Stomach (tissue), 9 donors: ENCODE measurements around the gene NRSN2. TPM values are rescaled to one million over a fixed set of nuclear protein-coding genes. Genes with fewer than 3 reads are reported as not detected.
"Not testable (repeated sequence)": the region's sequence is repeated elsewhere in the genome, so short reads cannot be mapped to it uniquely, and the experiment has no call there.

Experiments used
- DNase-seq, 2 donors: peaks; one replicate each; pipeline versions ENCODE4 v3.0.0 to v3.0.0-alpha.2; 2013 to 2019
- H3K27ac ChIP-seq, 5 donors: fragments of 200-600 bp in 4 of 5; sonication (generic) in 4 of 5; one replicate each; pipeline ENCODE4 v1.5.1; 2013 to 2019; ENCODE audit warnings: mild to moderate bottlenecking in 1 of 5, moderate library complexity in 1 of 5
- H3K27me3 ChIP-seq, 3 donors: fragments of 200-600 bp; sonication (generic); one replicate each; pipeline ENCODE4 v1.5.1; 2017 to 2019; ENCODE audit warnings: mixed run types in 1 of 3
- H3K36me3 ChIP-seq, 4 donors: fragments of 200-600 bp; sonication (generic); 1 replicate in 3 of 4; 2 replicates in 1 of 4; pipeline ENCODE4 v1.5.1; 2016 to 2019
- H3K4me1 ChIP-seq, 4 donors: fragments of 200-600 bp; sonication (generic); one replicate each; pipeline ENCODE4 v1.5.1; 2016 to 2019
- H3K4me3 ChIP-seq, 4 donors: fragments of 200-600 bp; sonication (generic) in 3 of 4; one replicate each; pipeline ENCODE4 v1.5.1; 2016 to 2019; ENCODE audit warnings: mild to moderate bottlenecking in 1 of 4
- H3K9me3 ChIP-seq, 4 donors: fragments of 200-600 bp; sonication (generic); one replicate each; pipeline ENCODE4 v1.5.1; 2016 to 2019
- EP300 ChIP-seq: sonication (generic); formaldehyde crosslinking; IDR thresholded peaks from one replicate; pipeline ENCODE4 v1.6.1; 2017; ENCODE audit warnings: antibody characterized with exemption
- POLR2A ChIP-seq, 4 donors: fragments of 450-650 bp; IDR thresholded peaks; one replicate each; pipeline ENCODE4 v1.6.1; 2016; ENCODE audit warnings: antibody characterized with exemption in 4 of 4, control low read depth in 2 of 4, mild to moderate bottlenecking in 1 of 4, moderate library complexity in 1 of 4
- POLR2AphosphoS5 ChIP-seq, 3 donors: sonication (generic); formaldehyde crosslinking; IDR thresholded peaks; one replicate each; pipeline ENCODE4 v1.6.1; 2016; ENCODE audit warnings: antibody characterized with exemption in 3 of 3
- WGBS, 5 donors: extraction: QIAGEN DNeasy Blood & Tissue Kit in 3 of 5; methylation state at CpG; one replicate each; pipeline versions ENCODE4 v1.1.5 to v1.1.7; 2013 to 2018; 5-methylcytosine and 5-hydroxymethylcytosine counted together
- intact Hi-C: fragments of 100-400 bp; cut with DNase I; formaldehyde crosslinking; loops from one replicate; pipeline ENCODE4 v1.15.1; 2023; ENCODE audit warnings: low total_unique reads
- polyA plus RNA-seq, 3 donors: library from polyadenylated mRNA; stranded (reverse); fragments of 200-250 nt; gene quantifications; one replicate each; pipeline ENCODE4 v1.2.3, GENCODE V29; 2013
- total RNA-seq, 5 donors: library from RNA; depleted of rRNA; stranded (reverse); fragments of >200 nt; gene quantifications; one replicate each; pipeline versions ENCODE4 v1.1.0 to v1.2.3, GENCODE V29; 2014 to 2016
- TF ChIP-seq, protein P1 (sequence below), 7 experiments: fragments of 450-650 bp in 4 of 7; fragments of 200-600 bp in 3 of 7; sonication (generic) in 3 of 7; IDR thresholded peaks; one replicate each; pipeline ENCODE4 v1.5.1; 2016 to 2019; ENCODE audit warnings: antibody characterized with exemption in 7 of 7, control low read depth in 2 of 7, mild to moderate bottlenecking in 1 of 7
- donor health status: healthy with polysubstance abuse.
- donor health status: Bipolar disorder and iron deficiency.
- donor health status: healthy.

Gene NRSN2
- total and polyA plus RNA-seq, 8 donors: 0.89 to 36.5 (median 17.7) TPM

DNA sequence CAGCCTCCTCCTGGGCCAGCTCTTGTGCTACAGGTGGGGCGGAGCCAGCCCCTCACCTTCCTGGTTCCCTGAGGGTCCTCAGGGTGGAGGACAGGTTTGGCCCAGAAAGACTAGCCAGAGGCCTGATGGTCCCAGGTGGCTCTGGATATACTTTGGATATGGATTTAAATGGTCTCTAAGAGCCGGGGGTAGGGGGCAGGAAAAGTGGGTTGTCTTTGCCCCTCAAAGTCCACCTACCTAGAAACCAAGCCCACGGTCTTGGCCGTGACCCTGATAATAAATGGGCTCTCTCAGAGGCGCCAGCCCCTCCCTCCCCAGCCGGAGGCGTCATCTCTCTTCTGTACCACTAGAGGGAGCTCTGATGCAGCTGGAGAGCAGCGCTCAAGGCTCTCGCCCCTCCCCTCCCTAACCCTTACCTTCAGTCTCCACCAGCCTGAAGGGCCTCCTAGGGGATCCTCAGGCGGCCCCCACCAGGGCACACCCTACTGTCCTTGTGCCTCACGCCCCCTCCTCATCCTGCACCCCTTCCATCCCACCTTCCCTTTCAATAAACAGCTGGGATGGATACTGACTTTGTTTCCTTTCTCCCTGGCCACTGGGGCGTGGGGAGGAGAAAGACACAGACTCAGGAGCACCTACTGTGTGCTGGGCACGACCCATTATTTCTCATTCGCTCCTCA, 7.5 kb downstream of the NRSN2 start:
- intact Hi-C loops: loop anchor here (10.0 kb wide), 1 partner anchor 50 kb away; the partner anchor contains the start of gene RBCK1
- 13 to 15% (median 14%) methylated on average over 14 of the region's 14 CpGs for WGBS, 5 donors
- H3K36me3 ChIP-seq: peaks cover 0 to 19% (median 13%) of the 10 kb centered on the region in 4 donors
- TF ChIP-seq EP300 (no peak), POLR2AphosphoS5 (IDR thresholded peaks at IDR 0.05) (peak in 1 of 3 donors; percentile 71), POLR2A (IDR thresholded peaks at IDR 0.05) (no peak)
- TF ChIP-seq, protein P1, sequence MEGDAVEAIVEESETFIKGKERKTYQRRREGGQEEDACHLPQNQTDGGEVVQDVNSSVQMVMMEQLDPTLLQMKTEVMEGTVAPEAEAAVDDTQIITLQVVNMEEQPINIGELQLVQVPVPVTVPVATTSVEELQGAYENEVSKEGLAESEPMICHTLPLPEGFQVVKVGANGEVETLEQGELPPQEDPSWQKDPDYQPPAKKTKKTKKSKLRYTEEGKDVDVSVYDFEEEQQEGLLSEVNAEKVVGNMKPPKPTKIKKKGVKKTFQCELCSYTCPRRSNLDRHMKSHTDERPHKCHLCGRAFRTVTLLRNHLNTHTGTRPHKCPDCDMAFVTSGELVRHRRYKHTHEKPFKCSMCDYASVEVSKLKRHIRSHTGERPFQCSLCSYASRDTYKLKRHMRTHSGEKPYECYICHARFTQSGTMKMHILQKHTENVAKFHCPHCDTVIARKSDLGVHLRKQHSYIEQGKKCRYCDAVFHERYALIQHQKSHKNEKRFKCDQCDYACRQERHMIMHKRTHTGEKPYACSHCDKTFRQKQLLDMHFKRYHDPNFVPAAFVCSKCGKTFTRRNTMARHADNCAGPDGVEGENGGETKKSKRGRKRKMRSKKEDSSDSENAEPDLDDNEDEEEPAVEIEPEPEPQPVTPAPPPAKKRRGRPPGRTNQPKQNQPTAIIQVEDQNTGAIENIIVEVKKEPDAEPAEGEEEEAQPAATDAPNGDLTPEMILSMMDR (IDR thresholded peaks at IDR 0.05): peak in 5 of 7 experiments; percentile 88 to 96 (median 89)
- H3K9me3 ChIP-seq: no peaks in the 10 kb centered on the region
- H3K27ac ChIP-seq: no peak overlapping the region
- peaks cover 0 to 17% (median 6%) of the 10 kb centered on the region in 4 donors for H3K4me1 ChIP-seq
- no peaks in the 10 kb centered on the region for H3K27me3 ChIP-seq
- DNase-seq: peak; percentile 81 to 93
- H3K4me3 ChIP-seq: no peak overlapping the region

- not testable (repeated sequence) for H3K4me3 ChIP-seq, DNase-seq, H3K27ac ChIP-seq, H3K9me3 ChIP-seq, H3K27me3 ChIP-seq
- 75 to 86% (median 82%) methylated on average over 2 of the region's 2 CpGs for WGBS, 5 donors
- H3K36me3 ChIP-seq: peaks cover 0 to 15% (median 8%) of the 10 kb centered on the region in 4 donors
- intact Hi-C loops: loop anchor here (5.0 to 10.0 kb wide), 2 partner anchors 49 to 121 kb away; partner anchors contain the start of gene RBCK1
- H3K4me1 ChIP-seq: peaks cover 0 to 14% (median 4%) of the 10 kb centered on the region in 4 donors
Observed at GRCh38 chr20:356154-356553, 9.2 kb downstream of the NRSN2 start.

DNA sequence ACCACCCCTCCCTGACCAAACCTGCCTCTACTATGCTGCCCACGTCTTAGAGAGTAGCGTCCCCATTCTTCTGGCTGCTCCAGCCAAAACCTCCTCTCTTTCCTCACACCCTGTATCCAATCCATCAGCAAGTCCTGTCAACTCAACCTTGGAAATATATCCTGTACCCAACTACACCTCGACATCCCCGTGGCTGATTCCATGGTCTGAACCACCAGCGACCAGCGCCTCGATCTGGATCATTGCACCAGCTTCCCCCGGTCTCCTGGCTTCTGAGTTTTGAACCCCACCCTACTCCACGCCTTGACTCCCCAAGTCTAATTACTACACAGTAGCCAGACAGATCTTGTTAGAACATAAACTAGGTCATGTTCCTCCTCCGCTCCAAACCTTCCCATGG, 9.8 kb downstream of the NRSN2 start:
- TF ChIP-seq POLR2AphosphoS5 (IDR thresholded peaks at IDR 0.05): no peak
- TF ChIP-seq POLR2A (IDR thresholded peaks at IDR 0.05): no peak
- no peak for TF ChIP-seq EP300
- TF ChIP-seq, protein P1 (IDR thresholded peaks at IDR 0.05): no peak
- Histone ChIP-seq H3K27me3 (no peaks in the 10 kb centered on the region), H3K4me3 (no peak overlapping the region), H3K27ac (no peak overlapping the region), H3K9me3 (no peaks in the 10 kb centered on the region), H3K36me3 (peaks cover 0 to 12% (median 8%) of the 10 kb centered on the region in 4 donors), H3K4me1 (peaks cover 0 to 14% (median 4%) of the 10 kb centered on the region in 4 donors)
- no peak for DNase-seq
- intact Hi-C loops: loop anchor here (5.0 to 10.0 kb wide), 2 partner anchors 48 to 121 kb away; partner anchors contain the start of gene RBCK1
- WGBS, 5 donors: 88 to 94% (median 89%) methylated on average over 10 of the region's 10 CpGs

- H3K27me3 ChIP-seq: no peaks in the 10 kb centered on the region
- WGBS, 5 donors: 65 to 83% (median 77%) methylated on average over 4 of the region's 4 CpGs
- no peak overlapping the region for H3K4me3 ChIP-seq
- TF ChIP-seq POLR2A (IDR thresholded peaks at IDR 0.05) (no peak), EP300 (no peak), POLR2AphosphoS5 (IDR thresholded peaks at IDR 0.05) (no peak)
- TF ChIP-seq, protein P1 (IDR thresholded peaks at IDR 0.05): no peak
- no peaks in the 10 kb centered on the region for H3K9me3 ChIP-seq
- no peaks in the 10 kb centered on the region for H3K36me3 ChIP-seq
- no peak for DNase-seq
- intact Hi-C loops: loop anchor here (5.0 to 10.0 kb wide), 2 partner anchors 46 to 118 kb away; partner anchors contain the start of gene RBCK1
- peaks cover 0 to 18% (median 13%) of the 10 kb centered on the region in 4 donors for H3K4me1 ChIP-seq
- no peak overlapping the region for H3K27ac ChIP-seq
Observed at GRCh38 chr20:358891-359555, 12.1 kb downstream of the NRSN2 start.
